Prostate gland (tissue), 2 donors: ENCODE results near the gene LRRN3. TPM values are rescaled to one million over a fixed set of nuclear protein-coding genes. Genes with fewer than 3 reads are reported as not detected.

Source experiments
- DNase-seq: peaks from one replicate; pipeline ENCODE4 v3.0.0-alpha.2; 2019; ENCODE audit warnings: low spot score
- H3K27ac ChIP-seq, 2 donors: fragments of 200-600 bp; sonication (generic); 2 replicates each; pipeline ENCODE4 v1.5.1; 2017 to 2019
- H3K27me3 ChIP-seq: fragments of 200-600 bp; sonication (generic); replicated peaks from 2 replicates; pipeline ENCODE4 v1.5.1; 2019; ENCODE audit not compliant: insufficient read depth
- H3K36me3 ChIP-seq, 2 donors: fragments of 200-600 bp; sonication (generic); 1 replicate in 1 of 2; 2 replicates in 1 of 2; pipeline versions ENCODE4 v1.5.1 to v1.8.1; 2017 to 2019
- H3K4me1 ChIP-seq: fragments of 200-600 bp; sonication (generic); replicated peaks from 2 replicates; pipeline ENCODE4 v1.5.1; 2019
- H3K4me3 ChIP-seq, 2 donors: fragments of 200-600 bp; sonication (generic); 2 replicates each; pipeline ENCODE4 v1.5.1; 2017 to 2019
- H3K9me3 ChIP-seq: fragments of 200-600 bp; sonication (generic); 2 replicates; pipeline ENCODE4 v1.5.1; 2017
- POLR2A ChIP-seq: fragments of 450-650 bp; IDR thresholded peaks from one replicate; pipeline ENCODE4 v1.6.1; 2016; ENCODE audit warnings: antibody characterized with exemption, mild to moderate bottlenecking
- POLR2AphosphoS5 ChIP-seq: sonication (generic); formaldehyde crosslinking; IDR thresholded peaks from one replicate; pipeline ENCODE4 v1.6.1; 2017; ENCODE audit warnings: antibody characterized with exemption
- WGBS: methylation state at CpG from one replicate; pipeline ENCODE4 v1.1.5; 2018; 5-methylcytosine and 5-hydroxymethylcytosine counted together
- intact Hi-C: fragments of 100-400 bp; cut with DNase I; formaldehyde crosslinking; loops from one replicate; pipeline ENCODE4 v1.14.2; 2022
- total RNA-seq, 2 donors: library from RNA; depleted of rRNA; stranded (reverse); fragments of >200 nt; gene quantifications; one replicate each; pipeline ENCODE4 v1.1.0, GENCODE V29; 2016
- TF ChIP-seq, protein P1 (sequence below), 4 experiments: fragments of 200-600 bp in 2 of 4; fragments of 450-650 bp in 2 of 4; sonication (generic) in 2 of 4; IDR thresholded peaks; 1 replicate in 3 of 4; 2 replicates in 1 of 4; pipeline ENCODE4 v1.5.1; 2016 to 2019; ENCODE audit warnings: antibody characterized with exemption in 4 of 4, mild to moderate bottlenecking in 2 of 4, moderate library complexity in 2 of 4

Gene LRRN3
- total RNA-seq, 2 donors from 2014 or later, result 0.32 to 41.5 TPM

- H3K9me3 ChIP-seq, result no peaks in the 10 kb centered on the region
- 88% methylated on average over 6 of the region's 6 CpGs for WGBS
- no peak overlapping the region for H3K27ac ChIP-seq
- TF ChIP-seq, protein P1, sequence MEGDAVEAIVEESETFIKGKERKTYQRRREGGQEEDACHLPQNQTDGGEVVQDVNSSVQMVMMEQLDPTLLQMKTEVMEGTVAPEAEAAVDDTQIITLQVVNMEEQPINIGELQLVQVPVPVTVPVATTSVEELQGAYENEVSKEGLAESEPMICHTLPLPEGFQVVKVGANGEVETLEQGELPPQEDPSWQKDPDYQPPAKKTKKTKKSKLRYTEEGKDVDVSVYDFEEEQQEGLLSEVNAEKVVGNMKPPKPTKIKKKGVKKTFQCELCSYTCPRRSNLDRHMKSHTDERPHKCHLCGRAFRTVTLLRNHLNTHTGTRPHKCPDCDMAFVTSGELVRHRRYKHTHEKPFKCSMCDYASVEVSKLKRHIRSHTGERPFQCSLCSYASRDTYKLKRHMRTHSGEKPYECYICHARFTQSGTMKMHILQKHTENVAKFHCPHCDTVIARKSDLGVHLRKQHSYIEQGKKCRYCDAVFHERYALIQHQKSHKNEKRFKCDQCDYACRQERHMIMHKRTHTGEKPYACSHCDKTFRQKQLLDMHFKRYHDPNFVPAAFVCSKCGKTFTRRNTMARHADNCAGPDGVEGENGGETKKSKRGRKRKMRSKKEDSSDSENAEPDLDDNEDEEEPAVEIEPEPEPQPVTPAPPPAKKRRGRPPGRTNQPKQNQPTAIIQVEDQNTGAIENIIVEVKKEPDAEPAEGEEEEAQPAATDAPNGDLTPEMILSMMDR (IDR thresholded peaks at IDR 0.05), result no peak
- TF ChIP-seq POLR2AphosphoS5 (no peak), POLR2A (no peak)
- H3K4me1 ChIP-seq, result no peaks in the 10 kb centered on the region
- intact Hi-C loops, result no loop called here
- H3K4me3 ChIP-seq, result no peak overlapping the region
- no peaks in the 10 kb centered on the region for H3K27me3 ChIP-seq
- no peak for DNase-seq
- no peaks in the 10 kb centered on the region for H3K36me3 ChIP-seq
Measured at GRCh38 chr7:111147708-111148533, 57.0 kb downstream of the LRRN3 start.

GRCh38 chr7:111150709-111151108 is 59.8 kb downstream of the LRRN3 start:
- H3K9me3 ChIP-seq, result no peaks in the 10 kb centered on the region
- TF ChIP-seq POLR2AphosphoS5 (no peak), POLR2A (no peak)
- TF ChIP-seq, protein P1 (IDR thresholded peaks at IDR 0.05), result no peak
- H3K4me3 ChIP-seq, result no peak overlapping the region
- no peak overlapping the region for H3K27ac ChIP-seq
- H3K36me3 ChIP-seq, result no peaks in the 10 kb centered on the region
- H3K4me1 ChIP-seq, result no peaks in the 10 kb centered on the region
- WGBS, result 98% methylated on average over 1 of the region's 1 CpG
- intact Hi-C loops, result no loop called here
- DNase-seq, result no peak
- no peaks in the 10 kb centered on the region for H3K27me3 ChIP-seq

DNA sequence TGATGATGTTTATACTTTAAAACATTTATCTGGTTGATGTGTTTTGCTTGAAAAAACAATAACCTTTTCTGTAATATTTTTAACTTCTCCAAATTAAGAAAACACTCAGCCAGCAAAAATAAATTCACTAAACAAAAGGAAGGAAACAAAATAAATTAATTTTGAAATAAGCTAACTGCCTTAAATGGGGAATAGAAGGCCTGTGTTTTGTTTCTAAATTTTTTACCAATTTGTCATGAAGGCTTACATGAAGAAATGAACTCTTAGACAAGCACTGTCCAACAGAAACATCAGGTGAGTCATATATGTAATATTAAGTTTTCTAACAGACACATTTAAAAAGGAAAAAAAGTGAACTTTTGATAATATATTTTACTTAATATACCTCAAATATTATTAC is 68.5 kb downstream of the LRRN3 start:
- intact Hi-C loops, result no loop called here
- Histone ChIP-seq H3K27me3 (no peaks in the 10 kb centered on the region), H3K27ac (no peak overlapping the region), H3K9me3 (no peaks in the 10 kb centered on the region), H3K36me3 (no peaks in the 10 kb centered on the region), H3K4me1 (no peaks in the 10 kb centered on the region), H3K4me3 (no peak overlapping the region)
- TF ChIP-seq POLR2AphosphoS5 (no peak), POLR2A (no peak)
- TF ChIP-seq, protein P1 (IDR thresholded peaks at IDR 0.05), result no peak
- no peak for DNase-seq

DNA sequence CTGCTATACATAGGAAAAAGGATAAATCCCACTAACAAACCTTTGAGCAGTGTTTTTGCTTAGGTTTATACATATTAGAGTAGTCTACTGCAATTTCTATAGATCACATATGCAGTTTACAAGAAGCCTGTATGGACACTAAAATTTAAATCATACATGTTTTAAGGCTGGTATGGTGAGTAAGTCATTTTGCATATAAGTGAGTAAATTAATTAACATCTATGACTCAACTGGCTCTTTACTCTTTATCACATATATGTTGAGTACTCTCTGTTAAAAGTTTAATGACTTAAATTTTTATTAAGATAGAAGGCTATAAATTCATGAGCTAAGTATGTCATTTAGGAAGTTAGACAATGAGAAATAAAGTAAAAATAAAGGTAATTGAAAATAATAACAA is 69.4 kb downstream of the LRRN3 start:
- H3K36me3 ChIP-seq, result no peaks in the 10 kb centered on the region
- TF ChIP-seq, protein P1 (IDR thresholded peaks at IDR 0.05), result no peak
- H3K27ac ChIP-seq, result no peak overlapping the region
- DNase-seq, result no peak
- intact Hi-C loops, result no loop called here
- no peak overlapping the region for H3K4me3 ChIP-seq
- H3K4me1 ChIP-seq, result no peaks in the 10 kb centered on the region
- no peaks in the 10 kb centered on the region for H3K27me3 ChIP-seq
- H3K9me3 ChIP-seq, result no peaks in the 10 kb centered on the region

GRCh38 chr7:111162692-111163091 is 71.8 kb downstream of the LRRN3 start:
- Histone ChIP-seq H3K27me3 (no peaks in the 10 kb centered on the region), H3K36me3 (no peaks in the 10 kb centered on the region), H3K4me1 (no peaks in the 10 kb centered on the region), H3K9me3 (no peaks in the 10 kb centered on the region), H3K27ac (no peak overlapping the region), H3K4me3 (no peak overlapping the region)
- intact Hi-C loops, result no loop called here
- DNase-seq, result no peak
- TF ChIP-seq POLR2AphosphoS5, result no peak
- TF ChIP-seq POLR2A, result no peak
- TF ChIP-seq, protein P1 (IDR thresholded peaks at IDR 0.05), result no peak
- WGBS, result 94% methylated on average over 3 of the region's 3 CpGs
